ENCODE measurements around the gene CHST3. TPM values are rescaled to one million over a fixed set of nuclear protein-coding genes. Genes with fewer than 3 reads are reported as not detected.

Gene CHST3
- total and polyA plus RNA-seq, 10 of the 15 experiments (the other 5 are each of a cell fraction or from before 2014, with no cell fraction given) = 0.03 to 0.50 (median 0.05) TPM; not detected in 2

DNA sequence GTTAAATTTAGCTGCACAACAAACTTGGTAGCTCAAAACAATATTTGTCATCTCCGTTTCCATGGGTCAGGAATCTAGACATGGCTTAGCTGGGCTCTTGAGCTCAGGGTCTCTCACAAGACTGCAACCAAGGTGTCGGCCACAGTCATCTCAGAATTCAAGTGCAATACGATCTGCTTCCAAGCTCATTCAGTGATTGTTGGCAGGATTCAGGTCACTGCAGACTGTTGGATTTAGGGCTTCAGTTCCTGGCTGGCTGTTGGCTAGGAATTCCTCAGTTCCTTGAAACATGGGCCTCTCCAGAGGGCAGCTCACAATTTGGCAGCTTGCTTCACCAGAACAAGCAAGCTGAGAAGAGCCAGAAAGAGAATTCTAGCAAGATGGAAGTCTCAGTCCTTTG, 17.5 kb upstream of the CHST3 start:
- POLR2A ChIA-PET = no interaction called here
- in situ Hi-C loops (cut with MboI) = no loop called here
- TF ChIP-seq NR2F1 (conservative IDR thresholded peaks at IDR 0.05) (no peak), SIN3A (IDR thresholded peaks at IDR 0.05; ENCODE audit: low read depth, low read length) (no peak), POLR2AphosphoS5 (IDR thresholded peaks at IDR 0.05; ENCODE audit: low read length) (no peak), POLR2AphosphoS2 (IDR thresholded peaks at IDR 0.05; ENCODE audit: low read depth, low read length) (no peak), KLF5 (IDR thresholded peaks at IDR 0.05; ENCODE audit: partially characterized antibody) (no peak), KAT2A (conservative IDR thresholded peaks at IDR 0.05; ENCODE audit: control insufficient read depth, low read depth, low read length) (no peak), EZH2 (IDR thresholded peaks at IDR 0.05; ENCODE audit: borderline replicate concordance, control insufficient read depth, low read depth, low read length) (no peak), BACH1 (IDR thresholded peaks at IDR 0.05; ENCODE audit: borderline replicate concordance) (no peak), CREM (IDR thresholded peaks at IDR 0.05; ENCODE audit: low read depth) (no peak)
- TF ChIP-seq, protein P1, sequence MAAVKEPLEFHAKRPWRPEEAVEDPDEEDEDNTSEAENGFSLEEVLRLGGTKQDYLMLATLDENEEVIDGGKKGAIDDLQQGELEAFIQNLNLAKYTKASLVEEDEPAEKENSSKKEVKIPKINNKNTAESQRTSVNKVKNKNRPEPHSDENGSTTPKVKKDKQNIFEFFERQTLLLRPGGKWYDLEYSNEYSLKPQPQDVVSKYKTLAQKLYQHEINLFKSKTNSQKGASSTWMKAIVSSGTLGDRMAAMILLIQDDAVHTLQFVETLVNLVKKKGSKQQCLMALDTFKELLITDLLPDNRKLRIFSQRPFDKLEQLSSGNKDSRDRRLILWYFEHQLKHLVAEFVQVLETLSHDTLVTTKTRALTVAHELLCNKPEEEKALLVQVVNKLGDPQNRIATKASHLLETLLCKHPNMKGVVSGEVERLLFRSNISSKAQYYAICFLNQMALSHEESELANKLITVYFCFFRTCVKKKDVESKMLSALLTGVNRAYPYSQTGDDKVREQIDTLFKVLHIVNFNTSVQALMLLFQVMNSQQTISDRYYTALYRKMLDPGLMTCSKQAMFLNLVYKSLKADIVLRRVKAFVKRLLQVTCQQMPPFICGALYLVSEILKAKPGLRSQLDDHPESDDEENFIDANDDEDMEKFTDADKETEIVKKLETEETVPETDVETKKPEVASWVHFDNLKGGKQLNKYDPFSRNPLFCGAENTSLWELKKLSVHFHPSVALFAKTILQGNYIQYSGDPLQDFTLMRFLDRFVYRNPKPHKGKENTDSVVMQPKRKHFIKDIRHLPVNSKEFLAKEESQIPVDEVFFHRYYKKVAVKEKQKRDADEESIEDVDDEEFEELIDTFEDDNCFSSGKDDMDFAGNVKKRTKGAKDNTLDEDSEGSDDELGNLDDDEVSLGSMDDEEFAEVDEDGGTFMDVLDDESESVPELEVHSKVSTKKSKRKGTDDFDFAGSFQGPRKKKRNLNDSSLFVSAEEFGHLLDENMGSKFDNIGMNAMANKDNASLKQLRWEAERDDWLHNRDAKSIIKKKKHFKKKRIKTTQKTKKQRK (IDR thresholded peaks at IDR 0.05; ENCODE audit: low read depth, low read length) = no peak
- TF ChIP-seq, protein P2, sequence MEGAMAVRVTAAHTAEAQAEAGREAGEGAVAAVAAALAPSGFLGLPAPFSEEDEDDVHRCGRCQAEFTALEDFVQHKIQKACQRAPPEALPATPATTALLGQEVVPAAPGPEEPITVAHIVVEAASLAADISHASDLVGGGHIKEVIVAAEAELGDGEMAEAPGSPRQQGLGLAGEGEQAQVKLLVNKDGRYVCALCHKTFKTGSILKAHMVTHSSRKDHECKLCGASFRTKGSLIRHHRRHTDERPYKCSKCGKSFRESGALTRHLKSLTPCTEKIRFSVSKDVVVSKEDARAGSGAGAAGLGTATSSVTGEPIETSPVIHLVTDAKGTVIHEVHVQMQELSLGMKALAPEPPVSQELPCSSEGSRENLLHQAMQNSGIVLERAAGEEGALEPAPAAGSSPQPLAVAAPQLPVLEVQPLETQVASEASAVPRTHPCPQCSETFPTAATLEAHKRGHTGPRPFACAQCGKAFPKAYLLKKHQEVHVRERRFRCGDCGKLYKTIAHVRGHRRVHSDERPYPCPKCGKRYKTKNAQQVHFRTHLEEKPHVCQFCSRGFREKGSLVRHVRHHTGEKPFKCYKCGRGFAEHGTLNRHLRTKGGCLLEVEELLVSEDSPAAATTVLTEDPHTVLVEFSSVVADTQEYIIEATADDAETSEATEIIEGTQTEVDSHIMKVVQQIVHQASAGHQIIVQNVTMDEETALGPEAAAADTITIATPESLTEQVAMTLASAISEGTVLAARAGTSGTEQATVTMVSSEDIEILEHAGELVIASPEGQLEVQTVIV (IDR thresholded peaks at IDR 0.05; ENCODE audit: borderline replicate concordance, partially characterized antibody) = no peak
- TF ChIP-seq, protein P3, sequence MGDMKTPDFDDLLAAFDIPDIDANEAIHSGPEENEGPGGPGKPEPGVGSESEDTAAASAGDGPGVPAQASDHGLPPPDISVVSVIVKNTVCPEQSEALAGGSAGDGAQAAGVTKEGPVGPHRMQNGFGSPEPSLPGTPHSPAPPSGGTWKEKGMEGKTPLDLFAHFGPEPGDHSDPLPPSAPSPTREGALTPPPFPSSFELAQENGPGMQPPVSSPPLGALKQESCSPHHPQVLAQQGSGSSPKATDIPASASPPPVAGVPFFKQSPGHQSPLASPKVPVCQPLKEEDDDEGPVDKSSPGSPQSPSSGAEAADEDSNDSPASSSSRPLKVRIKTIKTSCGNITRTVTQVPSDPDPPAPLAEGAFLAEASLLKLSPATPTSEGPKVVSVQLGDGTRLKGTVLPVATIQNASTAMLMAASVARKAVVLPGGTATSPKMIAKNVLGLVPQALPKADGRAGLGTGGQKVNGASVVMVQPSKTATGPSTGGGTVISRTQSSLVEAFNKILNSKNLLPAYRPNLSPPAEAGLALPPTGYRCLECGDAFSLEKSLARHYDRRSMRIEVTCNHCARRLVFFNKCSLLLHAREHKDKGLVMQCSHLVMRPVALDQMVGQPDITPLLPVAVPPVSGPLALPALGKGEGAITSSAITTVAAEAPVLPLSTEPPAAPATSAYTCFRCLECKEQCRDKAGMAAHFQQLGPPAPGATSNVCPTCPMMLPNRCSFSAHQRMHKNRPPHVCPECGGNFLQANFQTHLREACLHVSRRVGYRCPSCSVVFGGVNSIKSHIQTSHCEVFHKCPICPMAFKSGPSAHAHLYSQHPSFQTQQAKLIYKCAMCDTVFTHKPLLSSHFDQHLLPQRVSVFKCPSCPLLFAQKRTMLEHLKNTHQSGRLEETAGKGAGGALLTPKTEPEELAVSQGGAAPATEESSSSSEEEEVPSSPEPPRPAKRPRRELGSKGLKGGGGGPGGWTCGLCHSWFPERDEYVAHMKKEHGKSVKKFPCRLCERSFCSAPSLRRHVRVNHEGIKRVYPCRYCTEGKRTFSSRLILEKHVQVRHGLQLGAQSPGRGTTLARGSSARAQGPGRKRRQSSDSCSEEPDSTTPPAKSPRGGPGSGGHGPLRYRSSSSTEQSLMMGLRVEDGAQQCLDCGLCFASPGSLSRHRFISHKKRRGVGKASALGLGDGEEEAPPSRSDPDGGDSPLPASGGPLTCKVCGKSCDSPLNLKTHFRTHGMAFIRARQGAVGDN (IDR thresholded peaks at IDR 0.05) = no peak
- no TSS peak for BruUV-seq (replicated peaks)
- Histone ChIP-seq H3K4me1 (ENCODE audit: control insufficient read depth, insufficient read depth, low read length) (no peaks in the 10 kb centered on the region), H3K9me3 (replicated peaks; ENCODE audit: control insufficient read depth, insufficient read depth, low read length) (peaks cover 25% of the 10 kb centered on the region), H3K36me3 (ENCODE audit: control insufficient read depth in 2 of 2, insufficient read depth in 2 of 2, low read length in 1 of 2) (no peaks in the 10 kb centered on the region), H4K20me1 (ENCODE audit: control insufficient read depth, insufficient read depth) (no peaks in the 10 kb centered on the region), H3K9ac (ENCODE audit: control insufficient read depth, insufficient read depth, low read length) (no peak overlapping the region), H3K27me3 (replicated peaks in 1 of 2; ENCODE audit: control insufficient read depth in 2 of 2, insufficient read depth in 2 of 2, low read length in 1 of 2) (no peaks in the 10 kb centered on the region; a peak in 1 of 4 replicates), H3K79me2 (ENCODE audit: control insufficient read depth, insufficient read depth, low read length) (no peaks in the 10 kb centered on the region), H2AFZ (ENCODE audit: control insufficient read depth, low read depth, low read length) (no peak overlapping the region), H3K27ac (ENCODE audit: control insufficient read depth, insufficient read depth) (no peak overlapping the region), H3K4me2 (ENCODE audit: control insufficient read depth, insufficient read depth) (no peak overlapping the region), H3K4me3 (no peak overlapping the region)
- DNase-seq (ENCODE audit: low read depth, low spot score) (no peak), FAIRE-seq (no peak), ATAC-seq (no peak)
- SMC1A ChIA-PET (ENCODE audit: uncharacterized antibody, unreplicated experiment) = interaction anchor here (0.7 to 1.3 kb wide), 3 partner anchors 12 to 28 kb away, joined by 3 read pairs; no protein-coding TSS in a partner anchor
- RAD21 ChIA-PET (ENCODE audit: unreplicated experiment) = interaction anchor here (1.0 to 1.1 kb wide), 2 partner anchors 14 to 102 kb away, joined by 3 read pairs; no protein-coding TSS in a partner anchor
- CTCF ChIA-PET = interaction anchor here (1.3 kb wide), 1 partner anchor 11 kb away, joined by 4 read pairs; no protein-coding TSS in a partner anchor
- intact Hi-C loops (cut with micrococcal nuclease; ENCODE audit: unreplicated experiment) = no loop called here
- WGBS (ENCODE audit: insufficient coverage, insufficient replicate concordance, low lambda C conversion rate, missing lambda C conversion rate) = 31% methylated on average over 3 of the region's 3 CpGs

All from GM12878 (cell line).